HEK293 (cell line): ENCODE results near the gene RIPK4.

Experiments
- CTCF ChIA-PET: fragments of 350-600 bp; formaldehyde crosslinking; extraction: SDS; loops from one replicate; lab custom pipeline; 2021; ENCODE audit warnings: antibody characterized with exemption; lab: Yijun Ruan, JAX
- POLR2A ChIA-PET: fragments of 300-600 bp; formaldehyde crosslinking; extraction: SDS; loops from one replicate; lab custom pipeline; 2020; ENCODE audit warnings: antibody characterized with exemption, inconsistent platforms; lab: Yijun Ruan, JAX
- H3K27ac ChIP-seq: fragments of 200-500 bp; sonication (Bioruptor generic); 2 replicates; pipeline ENCODE4 v1.5.1; 2014; ENCODE audit warnings: low read depth, low read length, control low read depth, inconsistent platforms; ENCODE audit errors: extremely low read depth
- H3K36me3 ChIP-seq, 2 experiments: fragments of 200-500 bp in 1 of 2; sonication (Bioruptor generic) in 1 of 2; 1 replicate in 1 of 2; 2 replicates in 1 of 2; pipeline ENCODE4 v1.5.1; 2014 to 2017; ENCODE audit warnings: inconsistent platforms in 2 of 2, low read length in 2 of 2; ENCODE audit not compliant: control insufficient read depth in 2 of 2, insufficient read depth in 1 of 2
- H3K4me1 ChIP-seq: fragments of 200-500 bp; sonication (Bioruptor generic); 2 replicates; pipeline ENCODE4 v1.5.1; 2014; ENCODE audit warnings: mild to moderate bottlenecking, low read length, inconsistent platforms; ENCODE audit not compliant: control insufficient read depth, insufficient read depth
- H3K4me3 ChIP-seq: 2 replicates; pipeline ENCODE4 v1.5.1; 2011; ENCODE audit warnings: low read depth, mild to moderate bottlenecking, control low read depth, low read length, moderate library complexity
- H3K9me3 ChIP-seq: fragments of 200-500 bp; sonication (Bioruptor generic); 2 replicates; pipeline ENCODE4 v1.5.1; 2014; ENCODE audit warnings: low read depth, low read length, inconsistent platforms; ENCODE audit not compliant: control insufficient read depth, insufficient read depth
- FEZF1 ChIP-seq: fragments of 450-650 bp; formaldehyde crosslinking; IDR thresholded peaks from 2 replicates; pipeline ENCODE4 v1.5.1; 2016; ENCODE audit warnings: missing biosample characterization, missing genetic modification characterization
- INSM2 ChIP-seq: fragments of 450-650 bp; formaldehyde crosslinking; IDR thresholded peaks from 2 replicates; pipeline ENCODE4 v1.5.1; 2016; ENCODE audit warnings: missing biosample characterization, missing genetic modification characterization
- WT1 ChIP-seq: fragments of 450-650 bp; formaldehyde crosslinking; IDR thresholded peaks from 2 replicates; pipeline ENCODE4 v1.5.1; 2016; ENCODE audit warnings: missing biosample characterization, missing genetic modification characterization
- ZBTB49 ChIP-seq: fragments of 450-650 bp; formaldehyde crosslinking; IDR thresholded peaks from 2 replicates; pipeline ENCODE4 v1.5.1; 2016; ENCODE audit warnings: missing biosample characterization, missing genetic modification characterization, low read depth
- ZNF133 ChIP-seq: fragments of 450-650 bp; formaldehyde crosslinking; IDR thresholded peaks from 2 replicates; pipeline ENCODE4 v1.5.1; 2016; ENCODE audit warnings: missing biosample characterization, missing genetic modification characterization
- ZNF157 ChIP-seq: fragments of 450-650 bp; formaldehyde crosslinking; IDR thresholded peaks from 2 replicates; pipeline ENCODE4 v1.5.1; 2016; ENCODE audit warnings: missing biosample characterization, missing genetic modification characterization
- ZNF23 ChIP-seq: fragments of 450-650 bp; formaldehyde crosslinking; IDR thresholded peaks from 2 replicates; pipeline ENCODE4 v1.5.1; 2016; ENCODE audit warnings: missing biosample characterization, missing genetic modification characterization, borderline replicate concordance
- ZNF24 ChIP-seq: fragments of 450-650 bp; formaldehyde crosslinking; IDR thresholded peaks from 2 replicates; pipeline ENCODE4 v1.5.1; 2016; ENCODE audit warnings: missing biosample characterization, missing genetic modification characterization
- ZNF280D ChIP-seq: fragments of 450-650 bp; formaldehyde crosslinking; IDR thresholded peaks from 2 replicates; pipeline ENCODE4 v1.5.1; 2016; ENCODE audit warnings: missing biosample characterization, missing genetic modification characterization
- ZNF341 ChIP-seq: fragments of 450-650 bp; formaldehyde crosslinking; IDR thresholded peaks from 2 replicates; pipeline ENCODE4; 2016; ENCODE audit warnings: low read depth, missing biosample characterization, missing genetic modification characterization
- ZNF416 ChIP-seq: fragments of 450-650 bp; formaldehyde crosslinking; IDR thresholded peaks from 2 replicates; pipeline ENCODE4 v1.5.1; 2016; ENCODE audit warnings: missing biosample characterization, missing genetic modification characterization
- ZNF510 ChIP-seq: fragments of 450-650 bp; formaldehyde crosslinking; IDR thresholded peaks from 2 replicates; pipeline ENCODE4 v1.5.1; 2018; ENCODE audit warnings: mild to moderate bottlenecking, missing genetic modification characterization, missing biosample characterization; ENCODE audit not compliant: insufficient replicate concordance
- ZNF600 ChIP-seq: fragments of 450-650 bp; formaldehyde crosslinking; IDR thresholded peaks from 2 replicates; pipeline ENCODE4 v1.5.1; 2016; ENCODE audit warnings: missing biosample characterization, missing genetic modification characterization
- ZNF658 ChIP-seq: fragments of 450-650 bp; formaldehyde crosslinking; IDR thresholded peaks from 2 replicates; pipeline ENCODE4; 2016; ENCODE audit warnings: missing biosample characterization, missing genetic modification characterization
- ZNF677 ChIP-seq: fragments of 450-650 bp; IDR thresholded peaks from 2 replicates; pipeline ENCODE4 v1.5.0; 2018; ENCODE audit warnings: missing biosample characterization, mild to moderate bottlenecking, missing genetic modification characterization, moderate library complexity
- ZNF837 ChIP-seq: fragments of 450-650 bp; formaldehyde crosslinking; IDR thresholded peaks from 2 replicates; pipeline ENCODE4 v1.5.1; 2016; ENCODE audit warnings: missing biosample characterization, missing genetic modification characterization

RIPK4 gene

GRCh38 chr21:41741253-41742072 lies 25.4 kb downstream of the RIPK4 start:
- TF ChIP-seq ZNF24 (tag by site-specific recombination) (no peak), ZNF677 (tag by site-specific recombination) (no peak), WT1 (tag by site-specific recombination) (no peak), ZNF658 (no peak), ZNF510 (tag by site-specific recombination) (no peak), ZBTB49 (tag by site-specific recombination) (no peak), INSM2 (tag by site-specific recombination) (no peak), ZNF280D (tag by site-specific recombination) (no peak), ZNF23 (tag by site-specific recombination) (no peak)
- no peak overlapping the region for H3K27ac ChIP-seq

GRCh38 chr21:41740604-41741252 lies 26.1 kb downstream of the RIPK4 start:
- ChIA-PET POLR2A (interaction anchor here (1.2 kb wide), 1 partner anchor 8 kb away, joined by 3 read pairs; no protein-coding TSS in a partner anchor), CTCF (interaction anchor here (1.6 to 2.0 kb wide), 2 partner anchors 128 kb away, joined by 3 to 11 read pairs; no protein-coding TSS in a partner anchor)
- Histone ChIP-seq H3K9me3 (no peaks in the 10 kb centered on the region), H3K4me3 (no peak overlapping the region), H3K4me1 (no peaks in the 10 kb centered on the region), H3K36me3 (peaks cover 21 to 81% of the 10 kb centered on the region in 2 experiments), H3K27ac (no peak overlapping the region)
- no peak for TF ChIP-seq FEZF1 (tag by site-specific recombination)
- no peak for TF ChIP-seq ZNF416
- TF ChIP-seq ZNF600 (tag by site-specific recombination): no peak
- no peak for TF ChIP-seq WT1 (tag by site-specific recombination)
- no peak for TF ChIP-seq ZNF837 (tag by site-specific recombination)
- no peak for TF ChIP-seq ZNF157 (tag by site-specific recombination)
- no peak for TF ChIP-seq ZNF133 (tag by site-specific recombination)
- no peak for TF ChIP-seq ZNF341 (tag by site-specific recombination)
- TF ChIP-seq ZNF677 (tag by site-specific recombination): no peak

More at GRCh38 chr21:41741253-41742072, 25.4 kb downstream of the RIPK4 start:
- Histone ChIP-seq H3K36me3 (peaks cover 21 to 89% of the 10 kb centered on the region in 2 experiments), H3K9me3 (no peaks in the 10 kb centered on the region), H3K4me1 (no peaks in the 10 kb centered on the region), H3K4me3 (no peak overlapping the region)
- ChIA-PET POLR2A (no interaction called here), CTCF (interaction anchor here (1.6 kb wide), 1 partner anchor 129 kb away, joined by 3 read pairs; no protein-coding TSS in a partner anchor)
